ENCODE measurements around the gene TRIM2. TPM values are rescaled to one million over a fixed set of nuclear protein-coding genes. Genes with fewer than 3 reads are reported as not detected.

TRIM2 gene
- total RNA-seq, 4 donors from 2014 or later: 14.8 to 45.4 (median 26.5) TPM

GRCh38 chr4:153296040-153296823 lies 92.0 kb downstream of the TRIM2 start:
- TF ChIP-seq CTCF (IDR thresholded peaks at IDR 0.05): no peak
- no peak for DNase-seq (ENCODE audit: low spot score)
- ATAC-seq (ENCODE audit: low FRiP score): peak; percentile 63

DNA sequence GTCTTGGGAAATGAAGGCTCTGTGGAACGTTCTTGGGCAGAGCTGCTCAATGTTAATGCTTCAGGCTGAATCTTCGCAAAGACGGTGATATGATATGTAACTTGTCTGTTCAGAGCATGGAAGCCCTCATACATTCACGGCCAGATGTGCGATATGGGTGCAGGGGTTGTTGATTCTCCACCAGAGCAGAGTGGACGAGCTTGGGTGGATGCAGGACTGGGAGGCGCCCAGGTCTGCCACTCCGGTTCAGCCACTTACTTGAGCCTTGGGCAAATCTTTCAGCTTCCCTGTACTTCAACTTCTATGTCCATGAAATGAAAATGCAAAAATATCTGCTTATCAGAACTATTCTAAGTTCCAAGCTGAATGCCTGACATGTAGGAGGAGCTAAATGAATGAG lies 92.9 kb downstream of the TRIM2 start:
- no peak for TF ChIP-seq CTCF (IDR thresholded peaks at IDR 0.05)
- DNase-seq (ENCODE audit: low spot score) (no peak), ATAC-seq (ENCODE audit: low FRiP score) (no peak)

DNA sequence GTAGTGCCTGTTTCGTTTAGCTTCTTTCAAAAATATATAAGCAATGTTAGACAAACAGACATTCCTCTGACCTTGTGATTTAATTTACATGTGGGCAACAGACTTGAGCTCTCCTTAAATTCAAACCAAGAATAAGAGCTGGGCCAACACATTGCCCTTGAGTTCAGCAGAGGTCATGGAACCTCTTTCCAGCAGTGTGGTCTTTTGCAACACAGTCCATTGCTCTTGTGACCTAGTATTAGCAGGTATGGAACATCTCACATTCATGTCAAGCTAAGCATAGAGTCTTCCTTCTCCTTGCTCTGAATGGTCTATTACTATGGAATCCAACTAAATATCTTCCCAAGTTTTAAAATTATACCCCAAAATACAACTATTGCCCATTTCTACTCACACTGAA lies 106.5 kb downstream of the TRIM2 start:
- ATAC-seq (ENCODE audit: low FRiP score) (no peak), DNase-seq (ENCODE audit: low spot score) (no peak)
- TF ChIP-seq CTCF (IDR thresholded peaks at IDR 0.05): no peak

GRCh38 chr4:153314915-153315314 lies 110.7 kb downstream of the TRIM2 start:
- no peak for ATAC-seq (ENCODE audit: low FRiP score)
- DNase-seq (ENCODE audit: low spot score): no peak
- no peak for TF ChIP-seq CTCF (IDR thresholded peaks at IDR 0.05)

- no peak for TF ChIP-seq CTCF (IDR thresholded peaks at IDR 0.05)
- ATAC-seq (ENCODE audit: low FRiP score): no peak
- DNase-seq (ENCODE audit: low spot score): no peak
These were observed 114.6 kb downstream of the TRIM2 start for GRCh38 chr4:153318696-153319320.

DNA sequence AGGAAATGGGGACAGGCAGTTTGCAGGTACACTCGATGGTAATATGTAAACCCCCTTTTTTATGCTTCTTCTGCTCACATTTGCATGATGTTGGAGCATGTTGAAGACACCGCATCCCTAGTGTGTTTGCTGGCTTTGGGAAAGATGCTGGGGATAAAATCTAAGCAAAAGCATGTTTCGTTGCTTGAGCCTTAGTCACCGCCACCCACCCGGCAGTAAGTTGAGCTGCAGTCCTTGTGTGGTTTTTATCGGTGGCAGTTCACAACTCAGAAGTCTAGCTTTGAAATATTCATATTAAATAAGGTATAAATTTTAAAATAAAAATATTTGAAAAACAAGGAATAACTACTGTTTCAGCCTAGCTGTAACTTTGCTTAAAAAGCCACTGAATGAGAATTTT lies 118.5 kb downstream of the TRIM2 start:
- ATAC-seq (ENCODE audit: low FRiP score) (no peak), DNase-seq (ENCODE audit: low spot score) (no peak)
- TF ChIP-seq CTCF (IDR thresholded peaks at IDR 0.05): no peak

DNA sequence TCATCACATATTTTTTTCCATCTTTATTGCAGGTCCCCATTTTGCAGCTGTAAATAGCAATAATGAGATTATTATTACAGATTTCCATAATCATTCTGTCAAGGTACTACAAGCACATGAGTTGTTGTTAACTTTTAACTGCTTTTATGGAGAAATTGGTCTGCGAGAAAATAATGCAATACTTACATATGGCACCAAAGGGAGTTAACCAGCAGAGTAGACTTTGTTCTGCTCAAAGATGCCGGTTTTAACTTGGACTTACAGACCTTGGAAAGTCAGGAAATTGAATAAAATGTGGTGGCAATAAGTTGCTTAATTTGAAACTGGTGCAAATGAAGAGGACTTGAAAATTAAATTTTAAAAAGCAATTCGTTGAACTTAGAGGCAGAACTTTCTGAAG lies 119.8 kb downstream of the TRIM2 start:
- ATAC-seq (ENCODE audit: low FRiP score) (no peak), DNase-seq (ENCODE audit: low spot score) (no peak)
- no peak for TF ChIP-seq CTCF (IDR thresholded peaks at IDR 0.05)
